ENCODE data around the gene CEACAM7. TPM values are rescaled to one million over a fixed set of nuclear protein-coding genes. Genes with fewer than 3 reads are reported as not detected.
"Not testable (repeated sequence)": the region's sequence is repeated elsewhere in the genome, so short reads cannot be mapped to it uniquely, and the experiment has no call there.

The CEACAM7 gene
- total RNA-seq (not detected), polyA plus RNA-seq (not detected), total RNA-seq (0 reads per million in 6 experiments)

DNA sequence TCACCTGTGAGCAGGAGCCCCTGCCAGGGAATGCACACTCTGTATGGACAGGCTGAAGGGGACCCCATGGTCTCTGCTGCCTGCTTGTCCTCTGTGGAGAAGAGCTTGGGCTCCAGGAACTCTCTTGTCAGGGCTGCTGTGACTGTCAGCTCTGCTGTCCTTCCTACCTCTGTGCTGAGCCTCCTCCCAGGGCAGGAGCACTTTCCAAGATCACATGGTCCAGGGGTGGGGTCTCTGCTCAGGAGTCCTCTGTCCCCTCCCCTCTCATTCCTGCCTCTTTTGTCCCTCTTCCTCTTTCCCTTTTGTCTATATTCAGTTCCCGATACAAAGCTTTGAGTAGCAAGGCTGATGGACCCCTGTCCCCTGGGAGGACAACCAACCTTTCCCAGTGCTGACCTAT, at the start of gene CEACAM7:
Gene CEACAM7 (minus strand): TSS at position 173 of the 400 bp plus-strand sequence. CDS start 105 bp downstream, at position 68.
- Mint-ChIP-seq H3K9me3 (peaks cover 0 to 20% (median 9%) of the 10 kb centered on the region in 9 donors), H3K4me3 (no peak within 1 kb of the TSS), H3K36me3 (peaks cover 2 to 8% (median 4%) of the 10 kb centered on the region in 3 donors), H3K4me1 (peaks cover 0 to 6% (median under 1%) of the 10 kb centered on the region in 4 donors), H3K27ac (peak within 1 kb of the TSS in 1 of 10 donors; percentile 15), H3K27me3 (peaks cover 25 to 61% (median 26%) of the 10 kb centered on the region in 5 donors)
- ATAC-seq (no peak), DNase-seq (no peak)
- POLR2A ChIA-PET: interaction anchor here (0.6 kb wide), 1 partner anchor 1853 kb away, joined by 3 read pairs; no protein-coding TSS in a partner anchor

DNA sequence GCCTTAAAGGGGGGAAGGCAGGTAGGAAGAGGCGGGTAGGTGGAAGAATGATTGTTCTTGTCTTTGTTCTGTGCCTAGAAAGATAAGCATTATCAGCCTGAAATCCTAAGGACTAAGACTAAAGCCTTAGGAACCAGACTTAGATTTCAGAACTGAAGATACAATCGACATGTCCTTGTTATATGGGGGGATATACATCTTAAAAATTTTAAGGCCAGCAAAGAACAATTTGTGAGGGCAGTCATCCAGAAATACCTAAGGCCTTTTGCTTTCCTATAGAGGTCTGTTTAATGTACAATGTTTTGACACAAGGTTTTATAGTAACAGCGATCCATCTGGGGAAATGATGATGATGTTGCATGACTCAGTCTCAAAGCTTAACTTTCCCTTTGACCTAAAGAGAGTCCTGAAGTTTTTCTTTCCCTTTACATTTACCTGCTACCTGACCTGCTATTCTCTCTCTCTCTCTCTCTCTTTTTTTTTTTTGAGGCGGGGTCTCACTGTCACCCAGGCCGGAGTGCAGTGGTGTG, 47.1 kb upstream of the CEACAM7 start:
- H3K4me1 Mint-ChIP-seq: peaks cover 0 to 10% (median 5%) of the 10 kb centered on the region in 4 donors
- no peaks in the 10 kb centered on the region for H3K9me3 Mint-ChIP-seq
- peak overlapping the region in 1 of 10 donors; percentile 34 for H3K4me3 Mint-ChIP-seq
- POLR2A ChIA-PET: no interaction called here
- ATAC-seq: no peak
- H3K27ac Mint-ChIP-seq: no peak overlapping the region
- no peak for DNase-seq
- peaks cover 9 to 25% (median 19%) of the 10 kb centered on the region in 5 donors for H3K27me3 Mint-ChIP-seq
- no peaks in the 10 kb centered on the region for H3K36me3 Mint-ChIP-seq

GRCh38 chr19:41734585-41734984, 46.5 kb upstream of the CEACAM7 start:
- POLR2A ChIA-PET: no interaction called here
- Mint-ChIP-seq H3K27me3 (peaks cover 9 to 25% (median 19%) of the 10 kb centered on the region in 5 donors), H3K4me3 (no peak overlapping the region), H3K4me1 (peaks cover 0 to 7% (median 4%) of the 10 kb centered on the region in 4 donors), H3K9me3 (no peaks in the 10 kb centered on the region), H3K27ac (no peak overlapping the region), H3K36me3 (no peaks in the 10 kb centered on the region)
- ATAC-seq (no peak), DNase-seq (no peak)

DNA sequence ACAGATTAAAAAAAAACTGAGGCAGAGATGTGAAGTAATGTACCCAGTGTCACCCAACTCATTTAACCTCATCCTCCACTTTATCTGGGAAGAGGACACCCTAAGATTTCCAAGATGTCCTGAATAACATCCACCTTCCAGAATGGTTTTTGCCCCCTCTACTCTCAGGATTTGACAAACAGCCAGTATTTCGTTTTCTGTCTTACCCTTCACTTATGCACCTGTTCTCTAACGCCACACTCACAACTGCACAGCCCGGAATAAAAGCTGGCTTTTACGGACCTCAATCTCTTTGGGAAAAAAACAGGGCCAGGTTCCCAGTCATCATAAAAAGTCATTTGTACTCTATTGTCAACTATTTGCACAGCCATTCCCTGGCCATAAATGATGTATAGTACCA, 46.1 kb upstream of the CEACAM7 start:
- no peaks in the 10 kb centered on the region for H3K9me3 Mint-ChIP-seq
- H3K4me1 Mint-ChIP-seq: peaks cover 0 to 7% (median 4%) of the 10 kb centered on the region in 4 donors
- DNase-seq (no peak), ATAC-seq (no peak)
- POLR2A ChIA-PET: no interaction called here
- H3K27ac Mint-ChIP-seq: no peak overlapping the region
- no peaks in the 10 kb centered on the region for H3K36me3 Mint-ChIP-seq
- H3K4me3 Mint-ChIP-seq: no peak overlapping the region
- H3K27me3 Mint-ChIP-seq: peaks cover 9 to 25% (median 19%) of the 10 kb centered on the region in 5 donors

DNA sequence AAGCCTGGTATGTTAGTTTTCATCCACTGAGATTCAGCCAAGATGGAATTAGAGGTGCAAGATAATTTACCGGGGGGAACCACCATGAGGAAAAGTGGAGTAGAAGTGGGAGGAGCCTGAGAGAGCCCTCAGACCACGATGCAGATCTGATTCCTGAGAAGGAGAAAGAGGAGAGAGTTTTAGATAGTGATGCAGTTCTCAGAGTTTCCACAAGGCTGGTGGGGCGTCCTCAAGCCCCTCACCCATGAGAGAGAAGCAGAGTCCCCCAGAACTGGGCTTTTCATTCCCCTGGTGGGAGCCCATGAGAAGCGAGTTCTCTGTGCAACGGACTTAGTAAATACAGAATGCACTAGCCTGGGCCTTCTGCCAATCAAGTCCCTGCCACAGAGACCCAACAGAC, 38.4 kb upstream of the CEACAM7 start:
- H3K27ac Mint-ChIP-seq: no peak overlapping the region
- no peaks in the 10 kb centered on the region for H3K36me3 Mint-ChIP-seq
- no peak overlapping the region for H3K4me3 Mint-ChIP-seq
- H3K27me3 Mint-ChIP-seq: peaks cover 17 to 32% (median 29%) of the 10 kb centered on the region in 5 donors
- no peak for DNase-seq
- ATAC-seq: no peak
- POLR2A ChIA-PET: no interaction called here
- H3K4me1 Mint-ChIP-seq: no peaks in the 10 kb centered on the region
- no peaks in the 10 kb centered on the region for H3K9me3 Mint-ChIP-seq

DNA sequence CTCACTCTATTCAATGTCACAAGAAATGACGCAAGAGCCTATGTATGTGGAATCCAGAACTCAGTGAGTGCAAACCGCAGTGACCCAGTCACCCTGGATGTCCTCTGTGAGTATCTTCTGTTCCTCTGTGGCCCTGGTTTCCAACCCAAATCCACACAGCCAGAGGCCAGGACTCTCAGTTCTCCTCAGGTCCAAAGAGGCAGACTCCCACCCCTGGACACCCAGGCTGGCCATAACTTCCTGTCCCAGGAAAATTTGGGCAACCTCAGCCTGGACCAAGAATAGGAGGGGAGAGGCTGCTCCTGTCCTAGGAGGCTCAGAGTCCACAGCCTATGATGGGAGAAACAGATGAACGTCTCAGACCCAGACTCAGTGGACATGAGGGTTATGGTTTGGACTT, 32.0 kb upstream of the CEACAM7 start:
- POLR2A ChIA-PET: no interaction called here
- Mint-ChIP-seq H3K4me1 (peaks cover 0 to 2% (median 0%) of the 10 kb centered on the region in 4 donors), H3K9me3 (no peaks in the 10 kb centered on the region), H3K27ac (no peak overlapping the region), H3K27me3 (peaks cover 12 to 50% (median 29%) of the 10 kb centered on the region in 5 donors), H3K36me3 (peaks cover 0 to 2% (median 0%) of the 10 kb centered on the region in 3 donors), H3K4me3 (no peak overlapping the region)
- no peak for ATAC-seq
- DNase-seq: no peak

- Mint-ChIP-seq H3K36me3 (peaks cover 0 to 2% (median 0%) of the 10 kb centered on the region in 3 donors), H3K27ac (no peak overlapping the region), H3K4me1 (peaks cover 0 to 2% (median 0%) of the 10 kb centered on the region in 4 donors), H3K9me3 (no peaks in the 10 kb centered on the region), H3K27me3 (peaks cover 10 to 57% (median 32%) of the 10 kb centered on the region in 5 donors), H3K4me3 (no peak overlapping the region)
- DNase-seq (no peak), ATAC-seq (no peak)
- POLR2A ChIA-PET: no interaction called here
Observed at GRCh38 chr19:41718761-41719160, 30.7 kb upstream of the CEACAM7 start.

GRCh38 chr19:41714598-41714997, 26.5 kb upstream of the CEACAM7 start:
- peaks cover 9 to 65% (median 38%) of the 10 kb centered on the region in 5 donors for H3K27me3 Mint-ChIP-seq
- POLR2A ChIA-PET: no interaction called here

GRCh38 chr19:41711376-41712261, 23.5 kb upstream of the CEACAM7 start:
- DNase-seq (no peak), ATAC-seq (no peak)
- Mint-ChIP-seq H3K4me1 (peaks cover 2 to 7% (median 6%) of the 10 kb centered on the region in 4 donors), H3K9me3 (no peaks in the 10 kb centered on the region), H3K27ac (peak overlapping the region in 2 of 10 donors; percentile 41 to 77), H3K27me3 (peaks cover 11 to 62% (median 37%) of the 10 kb centered on the region in 5 donors), H3K4me3 (no peak overlapping the region), H3K36me3 (no peaks in the 10 kb centered on the region)
- POLR2A ChIA-PET: no interaction called here

More at GRCh38 chr19:41714598-41714997, 26.5 kb upstream of the CEACAM7 start:
- no peak for DNase-seq
- H3K4me1 Mint-ChIP-seq: peaks cover 0 to 2% (median 0%) of the 10 kb centered on the region in 4 donors
- H3K27ac Mint-ChIP-seq: no peak overlapping the region
- ATAC-seq: no peak
- H3K9me3 Mint-ChIP-seq: no peaks in the 10 kb centered on the region
- peaks cover 0 to 2% (median 0%) of the 10 kb centered on the region in 3 donors for H3K36me3 Mint-ChIP-seq
- no peak overlapping the region for H3K4me3 Mint-ChIP-seq

GRCh38 chr19:41709951-41710645, 22.0 kb upstream of the CEACAM7 start:
- Mint-ChIP-seq H3K27ac (no peak overlapping the region), H3K4me1 (peaks cover 2 to 14% (median 8%) of the 10 kb centered on the region in 4 donors), H3K36me3 (no peaks in the 10 kb centered on the region), H3K27me3 (peaks cover 20 to 77% (median 42%) of the 10 kb centered on the region in 5 donors), H3K9me3 (no peaks in the 10 kb centered on the region), H3K4me3 (no peak overlapping the region)
- DNase-seq (no peak), ATAC-seq (no peak)
- POLR2A ChIA-PET: no interaction called here

GRCh38 chr19:41709516-41709915, 21.4 kb upstream of the CEACAM7 start:
- POLR2A ChIA-PET, ATAC-seq, H3K4me3 Mint-ChIP-seq, H3K27ac Mint-ChIP-seq, H3K9me3 Mint-ChIP-seq, H3K36me3 Mint-ChIP-seq, DNase-seq: not testable (repeated sequence)
- H3K27me3 Mint-ChIP-seq: peaks cover 25 to 82% (median 47%) of the 10 kb centered on the region in 5 donors
- peaks cover 2 to 14% (median 8%) of the 10 kb centered on the region in 4 donors for H3K4me1 Mint-ChIP-seq

GRCh38 chr19:41708481-41708880, 20.4 kb upstream of the CEACAM7 start, which contains the start of gene CEACAM5:
Gene CEACAM5 (plus strand): TSS chr19:41708626. CDS start chr19:41708732, 106 bp downstream.
- H3K27ac Mint-ChIP-seq: peak within 1 kb of the TSS in 1 of 10 donors; percentile 68
- DNase-seq (no peak), ATAC-seq (no peak)
- H3K4me1 Mint-ChIP-seq: peaks cover 2 to 14% (median 8%) of the 10 kb centered on the region in 4 donors
- no peak within 1 kb of the TSS for H3K4me3 Mint-ChIP-seq
- H3K9me3 Mint-ChIP-seq: no peaks in the 10 kb centered on the region
- peaks cover 25 to 80% (median 42%) of the 10 kb centered on the region in 5 donors for H3K27me3 Mint-ChIP-seq
- H3K36me3 Mint-ChIP-seq: peaks cover 0 to 3% (median 0%) of the 10 kb centered on the region in 3 donors
- POLR2A ChIA-PET: interaction anchor here (0.6 kb wide), 1 partner anchor 352 kb away, joined by 3 read pairs; no protein-coding TSS in a partner anchor

All from naive thymus-derived CD8-positive, alpha-beta T cell (primary cell).